Measurements from ENCODE around the gene ZNF385A. TPM values are rescaled to one million over a fixed set of nuclear protein-coding genes. Genes with fewer than 3 reads are reported as not detected.

Gene ZNF385A
- total and polyA plus RNA-seq, 8 donors: 1.2 to 35.7 (median 12.4) TPM

- intact Hi-C loops (cut with DNase I; ENCODE audit: low total_unique reads): no loop called here
- Histone ChIP-seq H3K27me3 (no peaks in the 10 kb centered on the region), H3K4me1 (peaks cover 5 to 52% (median 25%) of the 10 kb centered on the region in 4 donors), H3K4me3 (no peak overlapping the region), H3K9me3 (no peaks in the 10 kb centered on the region), H3K27ac (peak overlapping the region in 3 of 5 donors; percentile 63 to 72 (median 72)), H3K36me3 (no peaks in the 10 kb centered on the region)
- TF ChIP-seq POLR2A (IDR thresholded peaks at IDR 0.05) (no peak), POLR2AphosphoS5 (IDR thresholded peaks at IDR 0.05) (peak in 1 of 3 donors; percentile 19), EP300 (IDR thresholded peaks at IDR 0.05) (no peak)
- no peak for DNase-seq
- 73 to 88% (median 74%) methylated on average over 3 of the region's 3 CpGs for WGBS, 5 donors
Observed at GRCh38 chr12:54383041-54383609, 1.4 kb downstream of the ZNF385A start.

- no peak for DNase-seq
- intact Hi-C loops (cut with DNase I; ENCODE audit: low total_unique reads): no loop called here
- Histone ChIP-seq H3K27ac (no peak overlapping the region), H3K4me1 (peaks cover 5 to 61% (median 33%) of the 10 kb centered on the region in 4 donors), H3K9me3 (no peaks in the 10 kb centered on the region), H3K27me3 (no peaks in the 10 kb centered on the region), H3K4me3 (no peak overlapping the region), H3K36me3 (no peaks in the 10 kb centered on the region)
- 93 to 95% (median 94%) methylated on average over 4 of the region's 4 CpGs for WGBS, 5 donors
- no peak for TF ChIP-seq EP300 (IDR thresholded peaks at IDR 0.05)
- no peak for TF ChIP-seq POLR2AphosphoS5 (IDR thresholded peaks at IDR 0.05)
- no peak for TF ChIP-seq POLR2A (IDR thresholded peaks at IDR 0.05)
- TF ChIP-seq CTCF (IDR thresholded peaks at IDR 0.05): no peak
Observed at GRCh38 chr12:54381136-54381535, 3.4 kb downstream of the ZNF385A start.

- Histone ChIP-seq H3K4me1 (peaks cover 5 to 62% (median 28%) of the 10 kb centered on the region in 4 donors), H3K27me3 (no peaks in the 10 kb centered on the region), H3K27ac (peak overlapping the region; percentile 33 to 82 (median 73)), H3K9me3 (no peaks in the 10 kb centered on the region), H3K4me3 (peak overlapping the region; percentile 46 to 52 (median 50)), H3K36me3 (peaks cover 0 to 4% (median 0%) of the 10 kb centered on the region in 4 donors)
- 11 to 14% (median 12%) methylated on average over 19 of the region's 19 CpGs for WGBS, 5 donors
- peak; percentile 94 to 96 for DNase-seq
- peak in 1 of 3 donors; percentile 80 for TF ChIP-seq POLR2AphosphoS5 (IDR thresholded peaks at IDR 0.05)
- no peak for TF ChIP-seq POLR2A (IDR thresholded peaks at IDR 0.05)
- peak in 6 of 7 experiments; percentile 30 to 100 (median 99) for TF ChIP-seq CTCF (IDR thresholded peaks at IDR 0.05)
- TF ChIP-seq EP300 (IDR thresholded peaks at IDR 0.05): no peak
- intact Hi-C loops (cut with DNase I; ENCODE audit: low total_unique reads): no loop called here
Observed at GRCh38 chr12:54379398-54380201, 4.9 kb downstream of the ZNF385A start.

- Histone ChIP-seq H3K4me3 (peak overlapping the region; percentile 46 to 52 (median 50)), H3K27me3 (no peaks in the 10 kb centered on the region), H3K9me3 (no peaks in the 10 kb centered on the region), H3K4me1 (peaks cover 5 to 62% (median 31%) of the 10 kb centered on the region in 4 donors), H3K27ac (peak overlapping the region in 4 of 5 donors; percentile 65 to 82 (median 73)), H3K36me3 (peaks cover 0 to 4% (median 0%) of the 10 kb centered on the region in 4 donors)
- 7 to 26% (median 8%) methylated on average over 11 to 48 of the region's 49 CpGs for WGBS, 5 donors
- DNase-seq: peak; percentile 70 to 85
- intact Hi-C loops (cut with DNase I; ENCODE audit: low total_unique reads): no loop called here
- TF ChIP-seq CTCF (IDR thresholded peaks at IDR 0.05) (no peak), POLR2AphosphoS5 (IDR thresholded peaks at IDR 0.05) (no peak), POLR2A (IDR thresholded peaks at IDR 0.05) (no peak), EP300 (IDR thresholded peaks at IDR 0.05) (no peak)
Observed at GRCh38 chr12:54378796-54379397, 5.6 kb downstream of the ZNF385A start.
